ENCODE measurements around the gene NCCRP1.

The NCCRP1 gene

GRCh38 chr19:39202998-39203355 lies 6.2 kb downstream of the NCCRP1 start:
- Histone ChIP-seq H3K9me2 (replicated peaks; ENCODE audit: low read depth, low read length) (no peaks in the 10 kb centered on the region), H3K9ac (ENCODE audit: low read depth, low read length, poor library complexity, severe bottlenecking) (no peak overlapping the region), H3K4me1 (ENCODE audit: insufficient read depth, low read length, poor library complexity, severe bottlenecking) (no peaks in the 10 kb centered on the region), H3K9me3 (ENCODE audit: insufficient read depth, low read depth, low read length) (no peaks in the 10 kb centered on the region), H4K20me1 (ENCODE audit: insufficient read depth, low read length, poor library complexity, severe bottlenecking) (no peaks in the 10 kb centered on the region), H3K79me2 (ENCODE audit: insufficient read depth, low read length) (no peaks in the 10 kb centered on the region), H3K36me3 (ENCODE audit: insufficient read depth, low read length) (no peaks in the 10 kb centered on the region), H3K27me3 (ENCODE audit: insufficient read depth, low read length, poor library complexity, severe bottlenecking) (no peaks in the 10 kb centered on the region), H3K4me2 (ENCODE audit: low read depth, low read length, poor library complexity, severe bottlenecking) (no peak overlapping the region), H3K4me3 (ENCODE audit: low read length, poor library complexity, severe bottlenecking) (no peak overlapping the region), H3F3A (ENCODE audit: low read depth) (no peaks in the 10 kb centered on the region), H2AFZ (ENCODE audit: low read length) (no peak overlapping the region)
- TF ChIP-seq, protein P1, sequence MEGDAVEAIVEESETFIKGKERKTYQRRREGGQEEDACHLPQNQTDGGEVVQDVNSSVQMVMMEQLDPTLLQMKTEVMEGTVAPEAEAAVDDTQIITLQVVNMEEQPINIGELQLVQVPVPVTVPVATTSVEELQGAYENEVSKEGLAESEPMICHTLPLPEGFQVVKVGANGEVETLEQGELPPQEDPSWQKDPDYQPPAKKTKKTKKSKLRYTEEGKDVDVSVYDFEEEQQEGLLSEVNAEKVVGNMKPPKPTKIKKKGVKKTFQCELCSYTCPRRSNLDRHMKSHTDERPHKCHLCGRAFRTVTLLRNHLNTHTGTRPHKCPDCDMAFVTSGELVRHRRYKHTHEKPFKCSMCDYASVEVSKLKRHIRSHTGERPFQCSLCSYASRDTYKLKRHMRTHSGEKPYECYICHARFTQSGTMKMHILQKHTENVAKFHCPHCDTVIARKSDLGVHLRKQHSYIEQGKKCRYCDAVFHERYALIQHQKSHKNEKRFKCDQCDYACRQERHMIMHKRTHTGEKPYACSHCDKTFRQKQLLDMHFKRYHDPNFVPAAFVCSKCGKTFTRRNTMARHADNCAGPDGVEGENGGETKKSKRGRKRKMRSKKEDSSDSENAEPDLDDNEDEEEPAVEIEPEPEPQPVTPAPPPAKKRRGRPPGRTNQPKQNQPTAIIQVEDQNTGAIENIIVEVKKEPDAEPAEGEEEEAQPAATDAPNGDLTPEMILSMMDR (conservative IDR thresholded peaks at IDR 0.05; ENCODE audit: low read length): no peak
- no peak for TF ChIP-seq EZH2phosphoT487 (IDR thresholded peaks at IDR 0.05; ENCODE audit: borderline replicate concordance)

- H3K27me3 ChIP-seq (ENCODE audit: insufficient read depth, low read length, poor library complexity, severe bottlenecking): no peaks in the 10 kb centered on the region
- H3K4me3 ChIP-seq (ENCODE audit: low read length, poor library complexity, severe bottlenecking): no peak within 1 kb of the TSS
- no peaks in the 10 kb centered on the region for H3K36me3 ChIP-seq (ENCODE audit: insufficient read depth, low read length)
- no peaks in the 10 kb centered on the region for H3K9me2 ChIP-seq (replicated peaks; ENCODE audit: low read depth, low read length)
- no peak within 1 kb of the TSS for H3K9ac ChIP-seq (ENCODE audit: low read depth, low read length, poor library complexity, severe bottlenecking)
- H2AFZ ChIP-seq (ENCODE audit: low read length): no peak within 1 kb of the TSS
- TF ChIP-seq EZH2phosphoT487 (IDR thresholded peaks at IDR 0.05; ENCODE audit: borderline replicate concordance): no peak
- TF ChIP-seq, protein P1 (conservative IDR thresholded peaks at IDR 0.05; ENCODE audit: low read length): no peak
- no peaks in the 10 kb centered on the region for H3K4me1 ChIP-seq (ENCODE audit: insufficient read depth, low read length, poor library complexity, severe bottlenecking)
- H3K4me2 ChIP-seq (ENCODE audit: low read depth, low read length, poor library complexity, severe bottlenecking): no peak within 1 kb of the TSS
- no peaks in the 10 kb centered on the region for H3K79me2 ChIP-seq (ENCODE audit: insufficient read depth, low read length)
- no peaks in the 10 kb centered on the region for H3K9me3 ChIP-seq (ENCODE audit: insufficient read depth, low read depth, low read length)
- H4K20me1 ChIP-seq (ENCODE audit: insufficient read depth, low read length, poor library complexity, severe bottlenecking): no peaks in the 10 kb centered on the region
- H3F3A ChIP-seq (ENCODE audit: low read depth): no peaks in the 10 kb centered on the region
Measured at GRCh38 chr19:39203372-39204341, 6.9 kb downstream of the NCCRP1 start, which contains the start of gene SYCN. Gene SYCN, minus strand, starts transcription at chr19:39204263. Its CDS starts 9 bp downstream, at chr19:39204254.

DNA sequence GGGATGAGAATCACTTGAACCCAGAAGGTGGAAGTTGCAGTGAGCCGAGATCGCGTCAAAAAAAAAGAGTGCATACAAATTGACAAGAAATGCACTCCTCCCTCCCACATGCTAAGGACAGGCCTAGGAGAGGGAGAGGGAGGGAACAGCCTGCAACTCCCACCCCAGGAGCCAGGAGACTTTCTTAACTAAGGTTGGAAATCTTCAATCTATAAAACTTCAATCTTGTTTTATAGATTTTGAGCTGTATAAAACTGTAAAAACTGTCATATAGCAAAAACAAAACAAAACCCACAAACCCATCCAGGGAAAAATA lies 8.6 kb downstream of the NCCRP1 start:
- H4K20me1 ChIP-seq (ENCODE audit: insufficient read depth, low read length, poor library complexity, severe bottlenecking): no peaks in the 10 kb centered on the region
- H3K36me3 ChIP-seq (ENCODE audit: insufficient read depth, low read length): no peaks in the 10 kb centered on the region
- no peaks in the 10 kb centered on the region for H3K79me2 ChIP-seq (ENCODE audit: insufficient read depth, low read length)
- H3K27me3 ChIP-seq (ENCODE audit: insufficient read depth, low read length, poor library complexity, severe bottlenecking): no peaks in the 10 kb centered on the region
- TF ChIP-seq, protein P1 (conservative IDR thresholded peaks at IDR 0.05; ENCODE audit: low read length): no peak
- no peak for TF ChIP-seq EZH2phosphoT487 (IDR thresholded peaks at IDR 0.05; ENCODE audit: borderline replicate concordance)
- H3K4me1 ChIP-seq (ENCODE audit: insufficient read depth, low read length, poor library complexity, severe bottlenecking): no peaks in the 10 kb centered on the region
- no peaks in the 10 kb centered on the region for H3F3A ChIP-seq (ENCODE audit: low read depth)
- H3K9me3 ChIP-seq (ENCODE audit: insufficient read depth, low read depth, low read length): no peaks in the 10 kb centered on the region
- no peak overlapping the region for H2AFZ ChIP-seq (ENCODE audit: low read length)
- no peak overlapping the region for H3K9ac ChIP-seq (ENCODE audit: low read depth, low read length, poor library complexity, severe bottlenecking)
- H3K9me2 ChIP-seq (replicated peaks; ENCODE audit: low read depth, low read length): no peaks in the 10 kb centered on the region
- no peak overlapping the region for H3K4me3 ChIP-seq (ENCODE audit: low read length, poor library complexity, severe bottlenecking)
- no peak overlapping the region for H3K4me2 ChIP-seq (ENCODE audit: low read depth, low read length, poor library complexity, severe bottlenecking)

Measured in Loucy (cell line).